ENCODE data around the gene CCDC178.
"Not testable (repeated sequence)": the region's sequence is repeated elsewhere in the genome, so short reads cannot be mapped to it uniquely, and the experiment has no call there.

The CCDC178 gene

GRCh38 chr18:33210575-33211189, 229.8 kb downstream of the CCDC178 start:
- DNase-seq, result peak; percentile 59

DNA sequence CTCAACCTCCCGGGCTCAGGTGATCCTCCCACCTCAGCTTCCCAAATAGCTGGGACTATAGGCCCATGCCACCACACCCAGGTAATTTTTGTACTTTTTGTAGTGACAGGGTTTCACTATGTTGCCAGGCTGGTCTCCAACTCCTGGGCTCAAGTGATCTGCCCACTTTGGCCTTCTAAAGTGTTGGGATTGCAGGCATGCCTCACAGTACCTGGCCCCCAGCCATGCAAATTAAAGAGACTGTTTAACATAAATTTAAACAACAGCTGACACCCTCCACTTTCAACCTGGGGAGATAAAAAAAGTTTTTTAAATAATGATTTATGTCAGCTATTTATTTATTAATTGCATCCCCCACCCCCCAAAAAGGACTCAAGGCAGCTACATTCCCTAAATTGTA, 234.7 kb downstream of the CCDC178 start:
- no peak for DNase-seq

- DNase-seq, result peak; percentile 25
These were observed 239.0 kb downstream of the CCDC178 start for GRCh38 chr18:33201509-33201926.

- DNase-seq, result no peak
These were observed 244.7 kb downstream of the CCDC178 start for GRCh38 chr18:33195795-33196194.

- no peak for DNase-seq
These were observed 245.7 kb downstream of the CCDC178 start for GRCh38 chr18:33194793-33195192.

DNA sequence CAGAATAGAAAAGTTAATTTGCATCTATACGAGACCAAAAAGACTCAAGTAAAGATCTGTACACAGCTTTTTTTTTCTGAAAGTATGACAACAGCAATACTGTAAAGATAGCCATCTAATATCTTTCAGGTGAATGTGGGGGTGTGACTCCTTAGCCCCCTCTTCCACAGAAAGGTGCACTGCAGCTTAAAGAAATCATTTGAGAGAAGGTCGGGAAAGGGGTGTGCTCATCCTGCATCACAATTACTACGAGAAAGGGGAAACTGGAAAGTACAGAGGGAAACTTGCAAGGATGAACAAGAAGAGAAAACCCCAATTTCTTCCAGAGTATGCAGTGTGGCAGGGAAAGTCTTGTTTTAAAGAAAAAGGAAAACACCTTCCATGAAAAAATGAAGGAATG, 255.6 kb downstream of the CCDC178 start:
- no peak for DNase-seq

GRCh38 chr18:33184175-33184574, 256.3 kb downstream of the CCDC178 start:
- no peak for DNase-seq

- DNase-seq, result no peak
These were observed 257.4 kb downstream of the CCDC178 start for GRCh38 chr18:33183136-33183535.

DNA sequence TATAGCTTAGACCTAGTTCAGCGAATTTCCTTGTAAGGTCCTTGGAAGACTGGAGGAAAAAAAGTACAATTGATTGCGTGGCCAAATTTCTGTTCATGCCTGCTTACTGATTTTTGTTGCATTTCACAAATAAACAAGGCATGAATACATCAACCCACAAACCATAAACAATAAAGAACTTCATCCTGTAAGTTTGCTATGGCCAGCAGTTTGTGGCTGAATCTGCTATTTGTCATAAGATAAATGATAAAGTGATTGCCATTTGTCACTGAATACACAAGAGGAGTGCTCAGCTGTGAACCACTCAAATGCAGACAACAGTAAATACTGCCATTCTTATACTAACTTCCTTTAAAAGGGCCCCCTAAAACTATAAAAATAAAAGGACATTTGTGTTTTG, 259.5 kb downstream of the CCDC178 start:
- DNase-seq, result no peak

GRCh38 chr18:33169218-33169617, 271.3 kb downstream of the CCDC178 start:
- no peak for DNase-seq

DNA sequence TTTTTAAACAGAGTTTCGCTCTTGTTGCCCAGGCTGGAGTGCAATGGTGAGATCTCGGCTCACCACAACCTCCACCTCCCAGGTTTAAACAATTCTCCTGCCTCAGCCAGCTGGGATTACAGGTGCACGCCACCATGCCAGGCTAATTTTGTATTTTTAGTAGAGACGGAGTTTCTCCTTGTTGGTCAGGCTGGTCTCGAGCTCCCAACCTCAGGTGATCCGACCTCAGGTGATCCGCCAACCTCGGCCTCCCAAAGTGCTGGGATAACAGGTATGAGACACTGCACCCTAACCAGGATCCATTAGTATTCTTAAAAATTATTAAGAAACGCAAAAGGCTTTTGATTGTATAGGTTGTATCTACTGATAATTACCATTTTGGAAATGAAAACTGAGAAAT, 276.4 kb downstream of the CCDC178 start:
- DNase-seq, result not testable (repeated sequence)

DNA sequence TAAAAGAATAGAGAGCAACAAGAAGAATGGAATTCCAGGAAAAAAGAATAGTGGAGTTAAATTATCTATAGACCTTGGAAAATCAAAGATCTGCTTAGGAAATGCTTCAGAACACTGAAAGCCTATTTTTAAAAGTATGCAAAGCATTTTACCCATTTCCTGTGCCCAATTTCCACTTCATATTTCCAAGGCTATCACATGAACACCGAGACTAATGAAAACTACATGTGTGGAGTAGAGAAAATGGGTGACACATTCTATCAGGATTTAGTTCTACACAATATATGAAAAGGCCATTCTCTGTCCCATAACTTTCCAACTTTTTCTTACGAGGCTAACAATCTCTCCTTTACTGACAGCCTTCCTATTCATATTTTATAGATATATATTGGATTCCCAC, 279.4 kb downstream of the CCDC178 start:
- DNase-seq, result no peak

DNA sequence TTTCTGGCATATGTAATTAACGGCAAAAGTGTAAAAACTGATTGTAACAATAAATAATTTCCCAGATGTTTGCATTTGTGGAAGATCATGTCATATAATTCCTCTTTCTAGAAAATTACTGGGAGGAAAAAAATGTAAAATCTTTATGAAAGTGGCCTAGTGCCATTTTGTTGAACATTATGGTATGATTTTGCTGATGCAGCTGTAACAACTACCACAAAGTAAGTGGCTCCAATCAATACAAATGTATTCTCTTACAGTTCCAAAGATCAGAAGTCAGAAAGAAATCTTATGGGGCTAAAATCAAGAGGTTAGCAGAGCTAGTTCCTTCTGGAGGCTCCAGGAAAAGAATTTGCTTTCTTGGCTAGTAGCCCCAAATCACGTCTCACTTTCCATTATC, 281.4 kb downstream of the CCDC178 start:
- no peak for DNase-seq

DNA sequence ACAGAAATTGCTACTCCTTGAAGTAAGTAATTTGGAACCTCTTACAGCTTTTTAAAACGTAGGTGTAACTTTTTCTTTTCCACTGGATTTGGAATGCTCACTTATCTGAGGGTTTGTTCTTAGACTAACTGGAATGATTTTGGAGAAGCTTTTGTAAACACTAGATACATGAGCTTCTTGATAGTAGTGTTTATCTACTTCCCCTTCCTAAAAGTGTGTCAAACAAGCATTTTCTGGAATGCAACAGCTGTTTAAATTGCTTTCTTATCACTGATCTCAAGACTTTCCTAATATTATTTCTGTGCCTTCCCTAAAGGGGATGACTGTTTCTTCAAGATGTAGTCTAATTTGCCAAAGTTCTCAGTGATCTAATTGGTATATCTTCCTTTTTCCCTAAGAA, 282.6 kb downstream of the CCDC178 start:
- no peak for DNase-seq

GRCh38 chr18:33156906-33157470, 283.5 kb downstream of the CCDC178 start:
- no peak for DNase-seq

GRCh38 chr18:33154049-33154448, 286.5 kb downstream of the CCDC178 start:
- no peak for DNase-seq

DNA sequence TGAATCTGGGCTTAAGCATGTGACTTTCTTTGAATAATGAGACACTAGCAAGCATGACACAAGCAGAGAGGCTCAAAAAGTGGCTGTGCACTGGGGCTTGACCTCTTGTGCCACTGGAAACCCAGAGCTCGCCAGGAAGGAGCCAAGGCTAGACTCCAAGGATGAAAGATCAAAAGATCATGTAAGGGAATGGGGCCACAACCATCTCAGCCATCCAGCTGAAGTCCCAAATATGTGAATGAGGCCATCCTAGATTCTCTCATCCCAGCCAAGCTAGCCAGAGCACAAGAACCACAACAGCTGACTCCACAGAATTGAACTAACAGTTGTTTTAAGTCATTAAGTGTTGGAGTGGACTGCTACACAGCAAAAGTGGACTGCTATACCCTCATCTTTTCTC, 288.1 kb downstream of the CCDC178 start:
- no peak for DNase-seq

- DNase-seq, result not testable (repeated sequence)
These were observed 292.7 kb downstream of the CCDC178 start for GRCh38 chr18:33147811-33148210.

DNA sequence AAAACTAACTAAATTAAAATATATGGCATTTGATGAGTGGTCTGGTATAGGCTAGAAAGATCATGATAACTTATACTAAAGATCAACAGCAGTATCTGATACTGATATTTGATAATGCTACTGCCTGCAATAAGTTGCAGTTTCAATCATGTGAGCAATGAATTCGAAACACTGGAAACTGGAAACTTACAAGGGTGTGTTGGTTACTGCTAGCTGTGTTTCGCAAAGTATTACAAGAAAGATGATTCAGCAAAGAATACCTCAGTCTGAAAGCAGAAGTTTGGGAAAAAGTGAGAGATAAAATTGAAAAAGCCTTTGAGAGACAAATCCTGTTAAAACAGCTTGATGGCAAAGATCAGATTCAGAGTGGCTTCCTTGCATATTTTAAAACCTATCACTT, 294.5 kb downstream of the CCDC178 start:
- no peak for DNase-seq

DNA sequence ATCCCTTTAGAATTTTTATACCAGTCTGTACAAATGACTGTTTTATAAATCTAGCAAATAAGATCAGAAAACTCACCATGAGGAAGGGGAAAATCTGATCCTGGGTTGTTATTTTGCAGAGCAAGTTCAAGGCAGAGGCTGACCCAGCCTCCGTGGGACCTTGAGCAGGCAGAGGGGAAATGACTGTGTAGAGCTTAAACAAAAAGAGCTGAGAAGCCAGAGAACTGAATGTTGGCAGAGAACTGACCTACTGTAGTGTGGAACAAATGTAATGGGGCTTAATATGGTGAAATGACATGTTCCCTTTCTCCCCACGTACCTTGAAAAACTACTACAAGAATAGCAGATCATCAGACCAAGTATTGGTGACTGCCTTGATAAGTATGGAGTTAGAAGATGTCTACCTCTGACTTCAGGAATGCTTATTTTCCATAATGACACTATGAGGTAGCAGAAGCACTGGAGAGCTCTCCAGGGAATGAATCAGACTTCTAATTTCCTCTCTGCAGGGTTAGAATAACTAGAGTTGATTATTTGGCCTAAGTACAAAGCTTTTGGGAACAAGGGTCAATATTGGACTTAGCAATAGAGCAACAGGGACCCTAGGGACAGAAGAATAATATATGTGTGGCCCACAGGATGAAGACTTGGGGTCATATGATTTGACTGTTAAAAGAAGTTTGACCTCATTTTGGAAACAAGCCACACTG, 304.4 kb downstream of the CCDC178 start:
- DNase-seq, result no peak

GRCh38 chr18:33132657-33133056, 307.9 kb downstream of the CCDC178 start:
- no peak for DNase-seq

GRCh38 chr18:33128581-33128980, 311.9 kb downstream of the CCDC178 start:
- no peak for DNase-seq

DNA sequence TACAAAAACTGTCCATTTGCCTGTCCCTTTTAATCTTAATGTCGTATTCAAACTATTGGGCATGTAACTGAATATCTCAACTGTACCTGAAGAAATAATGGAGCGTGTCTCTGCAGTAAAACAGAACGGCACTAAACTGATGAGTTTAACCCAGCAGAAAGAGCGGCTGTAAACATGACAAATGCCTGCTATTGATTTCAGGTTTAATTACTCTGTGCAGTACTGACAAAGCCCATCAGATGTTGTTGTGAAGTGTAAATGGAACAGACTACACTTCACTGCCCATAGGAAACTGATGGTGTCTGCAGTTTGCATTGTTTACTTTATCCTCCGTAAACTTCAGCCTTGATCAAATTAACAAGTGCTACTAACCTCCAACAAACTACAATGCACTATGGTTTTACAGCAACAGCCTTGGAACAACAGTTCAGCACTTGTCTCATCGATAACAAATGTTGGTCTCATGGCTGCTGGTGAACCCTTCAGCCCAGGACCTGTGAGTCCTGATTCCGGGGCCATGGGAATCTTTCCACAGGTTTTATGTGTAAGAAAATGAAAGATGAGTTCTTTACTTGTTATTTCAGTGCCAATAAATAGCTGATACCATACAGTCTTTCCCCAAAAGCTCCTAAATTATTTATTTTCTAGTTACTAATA, 316.5 kb downstream of the CCDC178 start:
- DNase-seq, result no peak

GRCh38 chr18:33116376-33116775, 324.1 kb downstream of the CCDC178 start:
- peak; percentile 51 for DNase-seq

Measured in RPMI8226 (cell line).